ENCODE measurements around the gene ARID3A.

ARID3A gene

GRCh38 chr19:1006711-1007398 lies 81.0 kb downstream of the ARID3A start:
- DNase-seq: no peak

- DNase-seq: no peak
Measured at GRCh38 chr19:1007399-1008251, 81.8 kb downstream of the ARID3A start.

- no peak for DNase-seq
Measured at GRCh38 chr19:1008268-1009040, 82.6 kb downstream of the ARID3A start.

GRCh38 chr19:1009041-1009980 lies 83.5 kb downstream of the ARID3A start:
- DNase-seq: no peak

- DNase-seq: no peak
Measured at GRCh38 chr19:1009981-1010538, 84.2 kb downstream of the ARID3A start.

- no peak for DNase-seq
Measured at GRCh38 chr19:1010586-1011510, 85.0 kb downstream of the ARID3A start.

- DNase-seq: no peak
Measured at GRCh38 chr19:1011831-1012333, 86.0 kb downstream of the ARID3A start.

- no peak for DNase-seq
Measured at GRCh38 chr19:1012334-1012733, 86.5 kb downstream of the ARID3A start.

- DNase-seq: no peak
Measured at GRCh38 chr19:1013218-1013617, 87.4 kb downstream of the ARID3A start.

GRCh38 chr19:1014161-1015060 lies 88.6 kb downstream of the ARID3A start:
- no peak for DNase-seq

GRCh38 chr19:1015061-1015781 lies 89.4 kb downstream of the ARID3A start:
- DNase-seq: no peak

- DNase-seq: no peak
Measured at GRCh38 chr19:1015782-1016646, 90.2 kb downstream of the ARID3A start.

GRCh38 chr19:1016647-1017114 lies 90.8 kb downstream of the ARID3A start:
- no peak for DNase-seq

- no peak for DNase-seq
Measured at GRCh38 chr19:1017115-1017905, 91.5 kb downstream of the ARID3A start.

GRCh38 chr19:1017906-1018305 lies 92.1 kb downstream of the ARID3A start:
- DNase-seq: no peak

- DNase-seq: no peak
Measured at GRCh38 chr19:1018393-1018792, 92.6 kb downstream of the ARID3A start.
